Measurements from ENCODE around the gene ZNF562. TPM values are rescaled to one million over a fixed set of nuclear protein-coding genes. Genes with fewer than 3 reads are reported as not detected.

ZNF562 gene
- total and polyA plus RNA-seq, 10 of the 15 experiments (the other 5 are each of a cell fraction or from before 2014, with no cell fraction given), result 5.2 to 21.1 (median 10.7) TPM

DNA sequence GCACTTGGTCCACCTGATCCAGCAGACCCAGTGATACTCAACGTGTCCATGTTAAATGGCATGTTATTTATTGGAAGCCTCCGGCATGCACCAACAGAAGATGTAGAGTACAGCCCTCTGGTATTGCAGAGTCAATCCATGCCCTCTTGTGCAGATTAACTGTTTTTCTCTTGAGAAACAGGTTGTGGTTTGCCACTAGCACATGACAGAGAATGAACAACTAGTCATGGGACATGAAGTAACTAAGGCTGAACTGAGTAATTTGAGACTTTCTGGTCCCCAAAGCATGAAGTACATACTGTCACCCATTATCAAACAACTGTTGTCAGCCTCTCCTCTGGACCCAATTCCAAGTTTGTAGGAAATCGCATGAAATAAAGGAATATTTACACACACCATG, 3.2 kb downstream of the ZNF562 start:
- H4K20me1 ChIP-seq (ENCODE audit: control insufficient read depth, insufficient read depth), result no peaks in the 10 kb centered on the region
- H3K79me2 ChIP-seq (ENCODE audit: control insufficient read depth, insufficient read depth, low read length), result peaks cover 18% of the 10 kb centered on the region
- no peak overlapping the region for H2AFZ ChIP-seq (ENCODE audit: control insufficient read depth, low read depth, low read length)
- in situ Hi-C loops (cut with MboI) (no loop called here), intact Hi-C loops (cut with micrococcal nuclease; ENCODE audit: unreplicated experiment) (no loop called here)
- ChIA-PET SMC1A (ENCODE audit: uncharacterized antibody, unreplicated experiment) (no interaction called here), POLR2A (no interaction called here), CTCF (no interaction called here), RAD21 (ENCODE audit: unreplicated experiment) (no interaction called here)
- WGBS (ENCODE audit: insufficient coverage, insufficient replicate concordance, low lambda C conversion rate, missing lambda C conversion rate), result 100% methylated on average over 3 of the region's 3 CpGs
- DNase-seq (ENCODE audit: low read depth, low spot score) (peak; percentile 3), FAIRE-seq (no peak), ATAC-seq (no peak)
- no peaks in the 10 kb centered on the region for H3K4me1 ChIP-seq (ENCODE audit: control insufficient read depth, insufficient read depth, low read length)
- H3K36me3 ChIP-seq (ENCODE audit: control insufficient read depth in 2 of 2, insufficient read depth in 2 of 2, low read length in 1 of 2), result no peaks in the 10 kb centered on the region; a peak in 1 of 4 replicates
- H3K9ac ChIP-seq (ENCODE audit: control insufficient read depth, insufficient read depth, low read length), result no peak overlapping the region
- H3K4me2 ChIP-seq (ENCODE audit: control insufficient read depth, insufficient read depth), result no peak overlapping the region
- BruUV-seq (replicated peaks), result no TSS peak
- H3K27me3 ChIP-seq (replicated peaks in 1 of 2; ENCODE audit: control insufficient read depth in 2 of 2, insufficient read depth in 2 of 2, low read length in 1 of 2), result no peaks in the 10 kb centered on the region
- no peak overlapping the region for H3K27ac ChIP-seq (ENCODE audit: control insufficient read depth, insufficient read depth)
- H3K4me3 ChIP-seq, result no peak overlapping the region
- TF ChIP-seq SRF (IDR thresholded peaks at IDR 0.05; ENCODE audit: low read depth in 2 of 2, low read length in 2 of 2) (no peak), RUNX3 (IDR thresholded peaks at IDR 0.05; ENCODE audit: low read length) (peak; percentile 26; the same call in 1 of the 2 replicates)
- peaks cover 29% of the 10 kb centered on the region; the same call in 2 of the 3 replicates for H3K9me3 ChIP-seq (replicated peaks; ENCODE audit: control insufficient read depth, insufficient read depth, low read length)

- H3K4me1 ChIP-seq (ENCODE audit: control insufficient read depth, insufficient read depth, low read length), result no peaks in the 10 kb centered on the region
- ChIA-PET POLR2A (no interaction called here), SMC1A (ENCODE audit: uncharacterized antibody, unreplicated experiment) (no interaction called here), RAD21 (ENCODE audit: unreplicated experiment) (no interaction called here), CTCF (interaction anchor here (0.9 kb wide), 1 partner anchor 45 kb away, joined by 3 read pairs; no protein-coding TSS in a partner anchor)
- WGBS (ENCODE audit: insufficient coverage, insufficient replicate concordance, low lambda C conversion rate, missing lambda C conversion rate), result 100% methylated on average over 2 of the region's 2 CpGs
- H3K4me2 ChIP-seq (ENCODE audit: control insufficient read depth, insufficient read depth), result no peak overlapping the region
- peaks cover 25% of the 10 kb centered on the region for H3K79me2 ChIP-seq (ENCODE audit: control insufficient read depth, insufficient read depth, low read length)
- H3K36me3 ChIP-seq (ENCODE audit: control insufficient read depth in 2 of 2, insufficient read depth in 2 of 2, low read length in 1 of 2), result no peaks in the 10 kb centered on the region; a peak in 2 of 4 replicates
- BruUV-seq (replicated peaks), result no TSS peak
- no peak for FAIRE-seq
- no peak overlapping the region for H3K4me3 ChIP-seq
- no peak overlapping the region for H2AFZ ChIP-seq (ENCODE audit: control insufficient read depth, low read depth, low read length)
- H3K9ac ChIP-seq (ENCODE audit: control insufficient read depth, insufficient read depth, low read length), result no peak overlapping the region
- no peaks in the 10 kb centered on the region for H3K27me3 ChIP-seq (replicated peaks in 1 of 2; ENCODE audit: control insufficient read depth in 2 of 2, insufficient read depth in 2 of 2, low read length in 1 of 2)
- H3K9me3 ChIP-seq (replicated peaks; ENCODE audit: control insufficient read depth, insufficient read depth, low read length), result peaks cover 25% of the 10 kb centered on the region; the same call in 2 of the 3 replicates
- no peak overlapping the region for H3K27ac ChIP-seq (ENCODE audit: control insufficient read depth, insufficient read depth)
- in situ Hi-C loops (cut with MboI) (no loop called here), intact Hi-C loops (cut with micrococcal nuclease; ENCODE audit: unreplicated experiment) (no loop called here)
- DNase-seq (ENCODE audit: low read depth, low spot score), result no peak
- H4K20me1 ChIP-seq (ENCODE audit: control insufficient read depth, insufficient read depth), result no peaks in the 10 kb centered on the region
- no peak for ATAC-seq
- TF ChIP-seq SRF (IDR thresholded peaks at IDR 0.05; ENCODE audit: low read depth in 2 of 2, low read length in 2 of 2) (no peak), RAD21 (IDR thresholded peaks at IDR 0.05; ENCODE audit: insufficient read depth, low read depth, low read length) (no peak), SMAD5 (IDR thresholded peaks at IDR 0.05; ENCODE audit: low read depth) (no peak), KAT2A (conservative IDR thresholded peaks at IDR 0.05; ENCODE audit: control insufficient read depth, low read depth, low read length) (no peak), RELB (IDR thresholded peaks at IDR 0.05; ENCODE audit: low read depth) (no peak), MXI1 (IDR thresholded peaks at IDR 0.05; ENCODE audit: low read depth, low read length) (no peak), EGR1 (IDR thresholded peaks at IDR 0.05; ENCODE audit: borderline replicate concordance in 1 of 2, low read depth in 2 of 2, low read length in 2 of 2) (no peak), RB1 (IDR thresholded peaks at IDR 0.05; ENCODE audit: borderline replicate concordance) (no peak), SREBF2 (IDR thresholded peaks at IDR 0.05; ENCODE audit: low read length) (no peak), RELA (IDR thresholded peaks at IDR 0.05; ENCODE audit: borderline replicate concordance, partially characterized antibody) (no peak), DPF2 (IDR thresholded peaks at IDR 0.05) (no peak), SIN3A (IDR thresholded peaks at IDR 0.05; ENCODE audit: low read depth, low read length) (no peak), FOXM1 (IDR thresholded peaks at IDR 0.05; ENCODE audit: low read depth, low read length) (no peak), NR2C2 (IDR thresholded peaks at IDR 0.05; ENCODE audit: borderline replicate concordance, control insufficient read depth, insufficient read length, low read depth) (no peak)
- TF ChIP-seq, protein P1, sequence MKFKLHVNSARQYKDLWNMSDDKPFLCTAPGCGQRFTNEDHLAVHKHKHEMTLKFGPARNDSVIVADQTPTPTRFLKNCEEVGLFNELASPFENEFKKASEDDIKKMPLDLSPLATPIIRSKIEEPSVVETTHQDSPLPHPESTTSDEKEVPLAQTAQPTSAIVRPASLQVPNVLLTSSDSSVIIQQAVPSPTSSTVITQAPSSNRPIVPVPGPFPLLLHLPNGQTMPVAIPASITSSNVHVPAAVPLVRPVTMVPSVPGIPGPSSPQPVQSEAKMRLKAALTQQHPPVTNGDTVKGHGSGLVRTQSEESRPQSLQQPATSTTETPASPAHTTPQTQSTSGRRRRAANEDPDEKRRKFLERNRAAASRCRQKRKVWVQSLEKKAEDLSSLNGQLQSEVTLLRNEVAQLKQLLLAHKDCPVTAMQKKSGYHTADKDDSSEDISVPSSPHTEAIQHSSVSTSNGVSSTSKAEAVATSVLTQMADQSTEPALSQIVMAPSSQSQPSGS (IDR thresholded peaks at IDR 0.05; ENCODE audit: low read length), result no peak
Measured at GRCh38 chr19:9668544-9668943, 6.4 kb downstream of the ZNF562 start.
